ENCODE measurements around the gene CDH15. TPM values are rescaled to one million over a fixed set of nuclear protein-coding genes. Genes with fewer than 3 reads are reported as not detected.
A peak's percentile ranks its signal among the peaks of the same experiment; 100 is the strongest.

CDH15 gene
- total RNA-seq, 2 experiments from 2014 or later: not detected

GRCh38 chr16:89166696-89167424, 4.7 kb upstream of the CDH15 start:
- Mint-ChIP-seq H3K9me3 (no peaks in the 10 kb centered on the region), H3K4me1 (ENCODE audit: low read depth) (peaks cover 8% of the 10 kb centered on the region), H3K4me3 (no peak overlapping the region), H3K36me3 (ENCODE audit: low read depth) (no peaks in the 10 kb centered on the region), H3K27ac (no peak overlapping the region), H3K27me3 (peaks cover 4% of the 10 kb centered on the region)
- Histone ChIP-seq H3K9me3 (ENCODE audit: control insufficient read depth in 1 of 2, insufficient read depth in 1 of 2, low read length in 2 of 2) (peaks cover 0 to 5% of the 10 kb centered on the region in 2 experiments), H3K4me3 (ENCODE audit: low read length) (no peak overlapping the region), H3K27ac (ENCODE audit: low read depth in 1 of 2, low read length in 2 of 2) (no peak overlapping the region), H3K27me3 (ENCODE audit: control insufficient read depth in 1 of 2, insufficient read depth in 2 of 2, low read length in 2 of 2) (no peaks in the 10 kb centered on the region), H3K4me1 (ENCODE audit: insufficient read depth, low read length) (peaks cover 30% of the 10 kb centered on the region), H3K36me3 (ENCODE audit: insufficient read depth, low read length) (no peaks in the 10 kb centered on the region)
- intact Hi-C loops (cut with DNase I, micrococcal nuclease): loop anchor here (1.0 to 5.0 kb wide), 8 partner anchors 50 to 724 kb away; partner anchors contain the start of genes GALNS (in 1 of the 2), TRAPPC2L (in 1 of the 2) and ZNF778 (in 1 of the 2)
- ATAC-seq (ENCODE audit: poor library complexity) (no peak), DNase-seq (no peak)
- TF ChIP-seq, protein P1, sequence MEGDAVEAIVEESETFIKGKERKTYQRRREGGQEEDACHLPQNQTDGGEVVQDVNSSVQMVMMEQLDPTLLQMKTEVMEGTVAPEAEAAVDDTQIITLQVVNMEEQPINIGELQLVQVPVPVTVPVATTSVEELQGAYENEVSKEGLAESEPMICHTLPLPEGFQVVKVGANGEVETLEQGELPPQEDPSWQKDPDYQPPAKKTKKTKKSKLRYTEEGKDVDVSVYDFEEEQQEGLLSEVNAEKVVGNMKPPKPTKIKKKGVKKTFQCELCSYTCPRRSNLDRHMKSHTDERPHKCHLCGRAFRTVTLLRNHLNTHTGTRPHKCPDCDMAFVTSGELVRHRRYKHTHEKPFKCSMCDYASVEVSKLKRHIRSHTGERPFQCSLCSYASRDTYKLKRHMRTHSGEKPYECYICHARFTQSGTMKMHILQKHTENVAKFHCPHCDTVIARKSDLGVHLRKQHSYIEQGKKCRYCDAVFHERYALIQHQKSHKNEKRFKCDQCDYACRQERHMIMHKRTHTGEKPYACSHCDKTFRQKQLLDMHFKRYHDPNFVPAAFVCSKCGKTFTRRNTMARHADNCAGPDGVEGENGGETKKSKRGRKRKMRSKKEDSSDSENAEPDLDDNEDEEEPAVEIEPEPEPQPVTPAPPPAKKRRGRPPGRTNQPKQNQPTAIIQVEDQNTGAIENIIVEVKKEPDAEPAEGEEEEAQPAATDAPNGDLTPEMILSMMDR (IDR thresholded peaks at IDR 0.05): no peak
- POLR2A ChIA-PET: interaction anchor here (1.2 kb wide), 2 partner anchors 69 to 224 kb away, joined by 4 to 7 read pairs; no protein-coding TSS in a partner anchor
- CTCF ChIA-PET: interaction anchor here (0.7 to 1.2 kb wide), 3 partner anchors 48 to 429 kb away, joined by 3 to 5 read pairs (median 3); no protein-coding TSS in a partner anchor

- ChIA-PET CTCF (interaction anchor here (0.7 to 1.2 kb wide), 2 partner anchors 47 to 224 kb away, joined by 3 to 5 read pairs; no protein-coding TSS in a partner anchor), POLR2A (interaction anchor here (1.2 kb wide), 2 partner anchors 70 to 225 kb away, joined by 4 to 7 read pairs; no protein-coding TSS in a partner anchor)
- TF ChIP-seq, protein P1 (IDR thresholded peaks at IDR 0.05): peak; percentile 84
- no peak overlapping the region for H3K4me3 ChIP-seq (ENCODE audit: low read length)
- DNase-seq (peak; percentile 76 to 91 (median 84)), ATAC-seq (ENCODE audit: poor library complexity) (peak; percentile 18)
- Mint-ChIP-seq H3K4me1 (ENCODE audit: low read depth) (peaks cover 8% of the 10 kb centered on the region), H3K4me3 (no peak overlapping the region), H3K27me3 (peaks cover 4% of the 10 kb centered on the region), H3K9me3 (no peaks in the 10 kb centered on the region), H3K27ac (no peak overlapping the region), H3K36me3 (ENCODE audit: low read depth) (no peaks in the 10 kb centered on the region)
- intact Hi-C loops (cut with DNase I, micrococcal nuclease): loop anchor here (1.0 to 5.0 kb wide), 8 partner anchors 49 to 725 kb away; partner anchors contain the start of genes GALNS (in 1 of the 2), TRAPPC2L (in 1 of the 2) and ZNF778 (in 1 of the 2)
- peaks cover 0 to 5% of the 10 kb centered on the region in 2 experiments for H3K9me3 ChIP-seq (ENCODE audit: control insufficient read depth in 1 of 2, insufficient read depth in 1 of 2, low read length in 2 of 2)
- no peak overlapping the region for H3K27ac ChIP-seq (ENCODE audit: low read depth in 1 of 2, low read length in 2 of 2)
- H3K36me3 ChIP-seq (ENCODE audit: insufficient read depth, low read length): no peaks in the 10 kb centered on the region
- no peaks in the 10 kb centered on the region for H3K27me3 ChIP-seq (ENCODE audit: control insufficient read depth in 1 of 2, insufficient read depth in 2 of 2, low read length in 2 of 2)
- peaks cover 30% of the 10 kb centered on the region for H3K4me1 ChIP-seq (ENCODE audit: insufficient read depth, low read length)
These were observed 4.1 kb upstream of the CDH15 start for GRCh38 chr16:89167425-89167941.

- peaks cover 30% of the 10 kb centered on the region for H3K4me1 ChIP-seq (ENCODE audit: insufficient read depth, low read length)
- H3K27me3 ChIP-seq (ENCODE audit: control insufficient read depth in 1 of 2, insufficient read depth in 2 of 2, low read length in 2 of 2): no peaks in the 10 kb centered on the region
- no peaks in the 10 kb centered on the region for H3K36me3 ChIP-seq (ENCODE audit: insufficient read depth, low read length)
- TF ChIP-seq, protein P1 (IDR thresholded peaks at IDR 0.05): no peak
- H3K9me3 ChIP-seq (ENCODE audit: control insufficient read depth in 1 of 2, insufficient read depth in 1 of 2, low read length in 2 of 2): peaks cover 0 to 5% of the 10 kb centered on the region in 2 experiments
- Mint-ChIP-seq H3K27ac (no peak overlapping the region), H3K4me3 (no peak overlapping the region), H3K36me3 (ENCODE audit: low read depth) (no peaks in the 10 kb centered on the region), H3K9me3 (no peaks in the 10 kb centered on the region), H3K4me1 (ENCODE audit: low read depth) (peaks cover 8% of the 10 kb centered on the region), H3K27me3 (peaks cover 4% of the 10 kb centered on the region)
- no peak overlapping the region for H3K4me3 ChIP-seq (ENCODE audit: low read length)
- no peak overlapping the region for H3K27ac ChIP-seq (ENCODE audit: low read depth in 1 of 2, low read length in 2 of 2)
- ChIA-PET CTCF (no interaction called here), POLR2A (no interaction called here)
- ATAC-seq (ENCODE audit: poor library complexity): no peak
- DNase-seq: no peak
- intact Hi-C loops (cut with DNase I, micrococcal nuclease): loop anchor here in 1 of 2 experiments (5.0 kb wide), 1 partner anchor 431 kb away; no protein-coding TSS in a partner anchor
These were observed 3.0 kb upstream of the CDH15 start for GRCh38 chr16:89168381-89169189.
